ENCODE measurements around the gene ATF6B. TPM values are rescaled to one million over a fixed set of nuclear protein-coding genes. Genes with fewer than 3 reads are reported as not detected.
A peak's percentile ranks its signal among the peaks of the same experiment; 100 is the strongest.

The ATF6B gene
- total RNA-seq, 1 donor: 17.3 TPM

DNA sequence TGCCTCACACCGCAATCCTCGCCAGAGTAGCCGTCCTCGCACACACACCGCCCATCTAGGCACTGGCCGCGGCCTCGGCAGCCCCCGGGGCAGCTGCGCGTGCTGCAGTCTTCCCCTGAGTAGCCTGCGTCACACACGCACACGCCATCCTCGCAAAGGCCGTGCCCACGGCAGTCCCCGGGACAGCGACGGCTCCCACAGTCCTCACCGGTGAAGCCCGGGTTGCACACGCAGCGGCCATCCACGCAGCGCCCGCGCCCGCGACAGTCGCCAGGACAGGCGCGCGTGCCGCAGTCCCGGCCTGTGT lies 32.0 kb downstream of the ATF6B start:
- TF ChIP-seq CTCF (IDR thresholded peaks at IDR 0.05; ENCODE audit: insufficient read depth, low read depth, low read length): no peak

GRCh38 chr6:32095338-32096086 lies 32.5 kb downstream of the ATF6B start:
- TF ChIP-seq CTCF (IDR thresholded peaks at IDR 0.05; ENCODE audit: insufficient read depth, low read depth, low read length): peak; percentile 10
- no peak for DNase-seq (ENCODE audit: low read depth)
- H3K4me3 ChIP-seq (ENCODE audit: low read depth, low read length): no peak overlapping the region

More for the DNA sequence above, 32.0 kb downstream of the ATF6B start:
- no peak for DNase-seq (ENCODE audit: low read depth)
- no peak overlapping the region for H3K4me3 ChIP-seq (ENCODE audit: low read depth, low read length)

- peak; percentile 94 for DNase-seq (ENCODE audit: low read depth)
- no peak overlapping the region for H3K4me3 ChIP-seq (ENCODE audit: low read depth, low read length)
- TF ChIP-seq CTCF (IDR thresholded peaks at IDR 0.05; ENCODE audit: insufficient read depth, low read depth, low read length): no peak
These were observed 35.1 kb downstream of the ATF6B start for GRCh38 chr6:32092760-32093497.

DNA sequence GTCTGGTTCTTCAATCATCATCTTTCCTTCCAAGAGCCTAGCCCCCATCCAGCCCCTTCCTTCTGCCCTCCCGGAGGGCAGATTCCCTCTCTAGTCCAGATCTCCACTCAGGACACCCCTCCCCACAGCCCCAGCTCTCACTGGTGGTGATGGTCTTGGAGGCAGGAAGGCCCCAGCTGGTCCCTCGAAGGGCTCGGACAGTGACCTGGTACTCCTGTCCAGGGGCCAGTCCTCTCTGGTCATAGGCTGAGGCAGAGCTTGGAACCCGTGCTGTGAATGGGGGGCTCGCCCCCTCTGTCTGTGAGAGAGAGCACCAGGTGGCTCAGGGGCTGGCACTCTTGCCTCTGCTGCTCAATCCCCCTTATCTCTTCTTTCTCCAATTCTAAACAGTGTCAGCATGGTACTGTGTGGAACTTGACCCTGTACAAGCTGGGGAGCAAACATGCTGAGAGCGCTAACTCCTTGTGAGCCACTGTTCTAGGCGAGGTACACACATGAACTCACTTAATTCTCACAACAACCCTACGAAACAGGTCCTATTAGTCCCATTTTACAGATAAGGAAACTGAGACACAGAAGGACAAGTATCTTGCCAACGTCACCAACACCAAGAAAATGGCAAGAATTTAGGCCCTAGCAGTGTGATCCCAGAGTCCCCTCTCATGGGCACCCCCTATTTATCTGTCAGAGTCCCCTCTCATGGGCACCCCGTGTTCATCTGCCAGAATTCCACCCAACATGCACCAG lies 38.8 kb downstream of the ATF6B start:
- TF ChIP-seq CTCF (IDR thresholded peaks at IDR 0.05; ENCODE audit: insufficient read depth, low read depth, low read length): no peak
- no peak for DNase-seq (ENCODE audit: low read depth)
- H3K4me3 ChIP-seq (ENCODE audit: low read depth, low read length): no peak overlapping the region

DNA sequence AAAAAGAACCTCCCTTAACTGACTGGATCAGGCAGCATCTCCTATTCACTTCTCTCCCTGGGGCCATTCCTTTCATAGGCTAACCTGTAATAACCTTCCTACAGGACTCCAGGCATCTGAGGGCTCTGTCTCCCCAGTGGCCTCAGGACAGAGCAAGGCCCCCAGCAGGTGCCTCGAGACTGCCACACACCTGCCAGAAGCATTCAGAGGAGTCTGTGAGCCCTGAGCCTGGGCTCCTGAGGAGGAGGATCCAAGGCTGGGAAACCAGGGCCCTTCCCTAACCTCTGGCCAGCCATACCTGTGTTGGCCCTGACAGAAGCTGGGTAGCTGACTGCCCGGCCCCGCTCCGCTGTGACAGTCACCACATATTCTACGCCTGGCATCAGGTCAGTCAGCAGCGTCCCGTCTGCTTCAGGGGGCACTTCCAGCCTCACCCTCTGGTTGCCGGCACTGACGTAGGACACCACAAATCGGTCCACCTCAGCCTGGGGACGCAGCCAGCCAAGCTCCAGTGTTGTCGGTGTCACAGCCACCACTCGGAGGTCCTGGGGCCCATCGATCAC lies 39.5 kb downstream of the ATF6B start:
- DNase-seq (ENCODE audit: low read depth): no peak
- no peak for TF ChIP-seq CTCF (IDR thresholded peaks at IDR 0.05; ENCODE audit: insufficient read depth, low read depth, low read length)
- no peak overlapping the region for H3K4me3 ChIP-seq (ENCODE audit: low read depth, low read length)

- no peak overlapping the region for H3K4me3 ChIP-seq (ENCODE audit: low read depth, low read length)
- DNase-seq (ENCODE audit: low read depth): peak; percentile 88
- peak; percentile 63 for TF ChIP-seq CTCF (IDR thresholded peaks at IDR 0.05; ENCODE audit: insufficient read depth, low read depth, low read length)
These were observed 40.2 kb downstream of the ATF6B start for GRCh38 chr6:32087574-32088486.

Measured in fibroblast of villous mesenchyme (primary cell).